PC-3 (cell line): ENCODE results near the gene COL2A1. TPM values are rescaled to one million over a fixed set of nuclear protein-coding genes. Genes with fewer than 3 reads are reported as not detected.

Experiments
- ATAC-seq: fragments of 200-7000 bp; cut with Tn5 transposase; 2 replicates; pipeline ENCODE4 v1.9.1; 2020; ENCODE audit warnings: mild to moderate bottlenecking, moderate library complexity
- BruUV-seq: library from RNA; stranded (reverse); fragments of 400-500 nt; replicated peaks from 2 replicates; lab custom pipeline; 2021; lab: Mats Ljungman, UMichigan
- CTCF ChIA-PET: fragments of 300-600 bp; sonication (Branson Sonifier 250); formaldehyde crosslinking; loops from one replicate; lab custom pipeline; 2022; ENCODE audit warnings: antibody characterized with exemption; lab: Charles Lee
- POLR2A ChIA-PET: fragments of 300-600 bp; sonication (Branson Sonifier 250); formaldehyde crosslinking; loops from one replicate; lab custom pipeline; 2022; ENCODE audit warnings: antibody characterized with exemption; ENCODE audit not compliant: unreplicated experiment; lab: Charles Lee
- DNase-seq: peaks from one replicate; pipeline ENCODE4 v3.0.0-alpha.2; 2015
- H2AFZ ChIP-seq: fragments of 300-600 bp; sonication (generic); 2 replicates; pipeline ENCODE4 v1.6.0; 2016; ENCODE audit warnings: antibody characterized with exemption, low read length
- H3F3A ChIP-seq: fragments of 300-600 bp; sonication (generic); one replicate; pipeline ENCODE4 v1.6.0; 2017; ENCODE audit warnings: antibody characterized with exemption, low read length, control low read depth, mild to moderate bottlenecking; ENCODE audit not compliant: unreplicated experiment
- H3K27ac ChIP-seq: fragments of 300-600 bp; sonication (generic); 2 replicates; pipeline ENCODE4 v1.5.1; 2016; ENCODE audit warnings: mild to moderate bottlenecking, low read length
- H3K27me3 ChIP-seq: fragments of 300-600 bp; sonication (generic); 2 replicates; pipeline ENCODE4 v1.6.1; 2016; ENCODE audit warnings: low read length, mixed read lengths
- H3K36me3 ChIP-seq: fragments of 300-600 bp; sonication (generic); 2 replicates; pipeline ENCODE4 v1.6.1; 2016; ENCODE audit warnings: low read depth, mixed run types, low read length, mixed read lengths
- H3K4me1 ChIP-seq: fragments of 300-600 bp; sonication (generic); 2 replicates; pipeline ENCODE4 v1.5.1; 2016; ENCODE audit warnings: low read length; ENCODE audit not compliant: insufficient read depth
- H3K4me2 ChIP-seq: fragments of 300-600 bp; sonication (generic); 2 replicates; pipeline ENCODE4 v1.6.0; 2016; ENCODE audit warnings: low read length
- H3K4me3 ChIP-seq: fragments of 300-600 bp; sonication (generic); 2 replicates; pipeline ENCODE4 v1.5.1; 2016; ENCODE audit warnings: mild to moderate bottlenecking, low read length, mixed read lengths
- H3K79me2 ChIP-seq: fragments of 300-600 bp; sonication (generic); 2 replicates; pipeline ENCODE4 v1.6.1; 2017; ENCODE audit warnings: low read length, mixed read lengths
- H3K9ac ChIP-seq: fragments of 300-600 bp; sonication (generic); 2 replicates; pipeline ENCODE4 v1.6.0; 2016; ENCODE audit warnings: mild to moderate bottlenecking, low read length
- H3K9me2 ChIP-seq: fragments of 300-600 bp; sonication (generic); replicated peaks from 2 replicates; pipeline ENCODE4 v1.6.1; 2016; ENCODE audit warnings: mixed run types, low read length, mixed read lengths
- H3K9me3 ChIP-seq: fragments of 300-600 bp; sonication (generic); 2 replicates; pipeline ENCODE4 v1.6.1; 2016; ENCODE audit warnings: low read length, mixed read lengths
- H4K20me1 ChIP-seq: fragments of 300-600 bp; sonication (generic); 2 replicates; pipeline ENCODE4 v1.6.1; 2016; ENCODE audit warnings: low read length, mixed read lengths
- CTCF ChIP-seq: fragments of 300-600 bp; sonication (generic); conservative IDR thresholded peaks from 2 replicates; pipeline ENCODE4 v1.5.1; 2017; ENCODE audit warnings: antibody characterized with exemption, low read depth, mild to moderate bottlenecking, low read length
- EZH2 ChIP-seq: fragments of 300-600 bp; sonication (generic); IDR thresholded peaks from one replicate; pipeline ENCODE4 v1.6.1; 2017; ENCODE audit warnings: antibody characterized with exemption, mild to moderate bottlenecking, low read length; ENCODE audit not compliant: unreplicated experiment
- EZH2phosphoT487 ChIP-seq: fragments of 300-600 bp; sonication (generic); IDR thresholded peaks from 2 replicates; pipeline ENCODE4 v1.6.1; 2018; ENCODE audit warnings: mild to moderate bottlenecking, antibody characterized with exemption, low read length, borderline replicate concordance
- intact Hi-C: fragments of 100-400 bp; cut with micrococcal nuclease; formaldehyde crosslinking; loops from 2 replicates; pipeline ENCODE4 v1.9.0; 2023
- total RNA-seq: library from RNA; depleted of rRNA; stranded (reverse); fragments of >200 nt; gene quantifications from 2 replicates; pipeline ENCODE4 v1.2.3, GENCODE V29; 2014

COL2A1 gene
- total RNA-seq, 1 experiment from 2014 or later = 6.7 TPM

DNA sequence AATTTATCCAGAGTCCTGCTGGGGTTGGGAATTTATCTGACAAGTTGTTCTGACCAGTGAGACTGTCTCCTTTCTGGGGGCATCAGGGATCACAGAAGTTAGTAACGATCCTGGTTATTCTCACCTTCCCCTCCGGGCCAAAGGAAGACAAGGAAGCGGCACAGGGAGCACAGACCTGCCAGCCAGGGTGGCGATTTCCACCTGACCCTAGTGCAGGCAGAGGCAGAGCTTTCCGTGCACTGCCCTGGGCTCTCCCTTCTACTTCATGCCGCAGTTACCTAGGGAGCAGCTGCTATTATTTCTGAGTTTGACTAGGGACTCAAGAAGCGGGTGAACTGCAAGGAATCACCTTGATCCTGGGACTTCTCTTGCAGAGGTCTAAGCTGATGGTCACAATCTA lies 33.4 kb downstream of the COL2A1 start:
- Histone ChIP-seq H3K9me3 (no peaks in the 10 kb centered on the region), H4K20me1 (no peaks in the 10 kb centered on the region), H3K27me3 (no peaks in the 10 kb centered on the region), H2AFZ (no peak overlapping the region), H3K9me2 (no peaks in the 10 kb centered on the region), H3K4me3 (no peak overlapping the region), H3K79me2 (0 out of 2 replicates have a peak, but pooled peaks cover under 1% of the 10 kb centered on the region), H3K36me3 (peaks cover 15% of the 10 kb centered on the region), H3K9ac (no peak overlapping the region), H3K27ac (no peak overlapping the region), H3F3A (no peaks in the 10 kb centered on the region), H3K4me1 (no peaks in the 10 kb centered on the region), H3K4me2 (no peak overlapping the region)
- BruUV-seq = no TSS peak
- intact Hi-C loops = no loop called here
- ATAC-seq (no peak), DNase-seq (no peak)
- TF ChIP-seq EZH2phosphoT487 = no peak
- POLR2A ChIA-PET = no interaction called here
- CTCF ChIA-PET = no interaction called here

- Histone ChIP-seq H3K4me1 (peaks cover 9% of the 10 kb centered on the region), H3F3A (no peaks in the 10 kb centered on the region), H3K9me2 (no peaks in the 10 kb centered on the region), H3K9ac (no peak overlapping the region), H3K4me2 (no peak overlapping the region), H3K9me3 (no peaks in the 10 kb centered on the region), H3K27ac (no peak overlapping the region), H3K27me3 (no peaks in the 10 kb centered on the region), H3K79me2 (peaks cover 10% of the 10 kb centered on the region), H2AFZ (no peak overlapping the region), H4K20me1 (no peaks in the 10 kb centered on the region), H3K4me3 (no peak overlapping the region), H3K36me3 (peaks cover 17% of the 10 kb centered on the region)
- BruUV-seq = no TSS peak
- DNase-seq = no peak
- ATAC-seq = no peak
- CTCF ChIA-PET = no interaction called here
- intact Hi-C loops = no loop called here
- POLR2A ChIA-PET = no interaction called here
- TF ChIP-seq EZH2phosphoT487 (no peak), EZH2 (no peak)
Measured at GRCh38 chr12:47969845-47970244, 34.4 kb downstream of the COL2A1 start.

DNA sequence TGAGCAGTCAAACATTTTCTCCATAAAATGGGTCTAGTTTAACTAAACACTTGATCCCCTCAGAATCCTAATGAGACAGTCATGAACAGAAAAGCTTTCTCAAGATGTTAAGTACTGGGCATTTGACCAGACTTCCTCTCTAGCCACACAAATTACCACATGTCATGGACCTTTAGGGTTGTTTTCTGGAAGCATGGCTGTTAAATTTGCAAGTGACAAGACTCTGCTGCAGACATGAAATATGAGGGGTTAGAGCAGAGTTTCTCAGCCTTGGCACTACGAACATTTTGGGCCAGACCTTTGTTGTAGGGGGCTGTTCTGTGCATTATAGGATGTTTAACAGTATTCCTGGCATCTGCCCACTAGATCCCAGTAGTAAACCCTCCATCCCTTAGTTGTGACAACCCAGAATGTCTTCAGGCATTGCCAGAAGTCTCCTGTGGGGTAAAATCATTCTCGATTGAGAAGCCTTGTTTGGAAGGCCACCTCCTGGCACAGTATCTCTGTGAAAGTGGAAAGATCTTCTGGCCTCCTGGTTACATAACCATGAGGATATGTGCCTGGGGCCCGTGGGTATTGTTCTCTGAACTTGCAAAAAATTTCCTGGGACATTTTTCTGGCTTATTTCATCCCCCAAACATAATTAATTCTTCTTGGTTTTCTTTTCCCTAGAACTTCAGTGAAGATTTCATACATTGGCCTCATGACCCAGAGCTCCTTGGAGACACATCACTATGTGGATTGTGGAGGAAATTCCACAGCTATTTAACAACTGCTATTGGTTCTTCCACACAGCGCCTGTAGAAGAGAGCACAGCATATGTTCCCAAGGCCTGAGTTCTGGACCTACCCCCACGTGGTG lies 36.6 kb downstream of the COL2A1 start:
- H3K4me3 ChIP-seq = no peak overlapping the region
- peaks cover 16% of the 10 kb centered on the region for H3K4me1 ChIP-seq
- no peaks in the 10 kb centered on the region for H4K20me1 ChIP-seq
- intact Hi-C loops = no loop called here
- no peak for DNase-seq
- H3F3A ChIP-seq = no peaks in the 10 kb centered on the region
- H2AFZ ChIP-seq = no peak overlapping the region
- TF ChIP-seq EZH2phosphoT487 (no peak), EZH2 (no peak), CTCF (no peak)
- H3K9ac ChIP-seq = no peak overlapping the region
- H3K79me2 ChIP-seq = peaks cover 23% of the 10 kb centered on the region
- no peak overlapping the region for H3K27ac ChIP-seq
- no TSS peak for BruUV-seq
- no peaks in the 10 kb centered on the region for H3K9me3 ChIP-seq
- CTCF ChIA-PET = no interaction called here
- H3K4me2 ChIP-seq = no peak overlapping the region
- ATAC-seq = no peak
- H3K9me2 ChIP-seq = no peaks in the 10 kb centered on the region
- peaks cover 17% of the 10 kb centered on the region for H3K36me3 ChIP-seq
- no peaks in the 10 kb centered on the region for H3K27me3 ChIP-seq
- POLR2A ChIA-PET = no interaction called here
